SK-N-SH (cell line): Measurements from ENCODE around the gene BCL11A. TPM values are rescaled to one million over a fixed set of nuclear protein-coding genes. Genes with fewer than 3 reads are reported as not detected.

Experiments used
- CTCF ChIA-PET: fragments of 300-600, 350-600 bp; formaldehyde crosslinking; extraction: SDS; loops from one replicate; lab custom pipeline; 2021; lab: Yijun Ruan, JAX
- POLR2A ChIA-PET: fragments of 350-600 bp; sonication (Branson Sonifier 250); formaldehyde crosslinking; extraction: SDS; loops from one replicate; lab custom pipeline; 2020; ENCODE audit warnings: antibody characterized with exemption, inconsistent platforms; lab: Yijun Ruan, JAX
- DNase-seq: peaks from one replicate; pipeline ENCODE4 v3.0.0; 2012
- H2AFZ ChIP-seq: fragments of 200-600 bp; sonication (generic); 2 replicates; pipeline ENCODE4 v1.8.1; 2016; ENCODE audit warnings: antibody characterized with exemption, mild to moderate bottlenecking, low read depth
- H3F3A ChIP-seq: fragments of 200-600 bp; sonication (generic); replicated peaks from 2 replicates; pipeline ENCODE3; 2016; ENCODE audit warnings: antibody characterized with exemption, mild to moderate bottlenecking; ENCODE audit not compliant: insufficient read depth
- H3K27ac ChIP-seq, 2 experiments: fragments of 200-500 bp in 1 of 2; fragments of 200-600 bp in 1 of 2; sonication (Bioruptor generic) in 1 of 2; sonication (generic), shearing (Covaris generic) in 1 of 2; 2 replicates each; pipeline versions ENCODE4 v1.5.1 to v1.6.1; 2014 to 2016; ENCODE audit warnings: low read depth in 2 of 2, inconsistent platforms in 1 of 2, low read length in 1 of 2, mild to moderate bottlenecking in 1 of 2, mixed read lengths in 1 of 2
- H3K27me3 ChIP-seq: fragments of 200-600 bp; sonication (generic), shearing (Covaris generic); 2 replicates; pipeline ENCODE4 v1.6.1; 2016; ENCODE audit warnings: mixed run types; ENCODE audit not compliant: insufficient read depth
- H3K36me3 ChIP-seq, 2 experiments: fragments of 200-500 bp in 1 of 2; fragments of 200-600 bp in 1 of 2; sonication (Bioruptor generic) in 1 of 2; sonication (generic) in 1 of 2; replicated peaks in 1 of 2; 2 replicates each; pipeline versions ENCODE3 to v1.5.1; 2014 to 2016; ENCODE audit warnings: low read length in 1 of 2, mild to moderate bottlenecking in 1 of 2; ENCODE audit not compliant: insufficient read depth in 2 of 2, control insufficient read depth in 1 of 2
- H3K4me1 ChIP-seq, 2 experiments: fragments of 200-500 bp in 1 of 2; fragments of 200-600 bp in 1 of 2; sonication (Bioruptor generic) in 1 of 2; sonication (generic), shearing (Covaris generic) in 1 of 2; 2 replicates each; pipeline versions ENCODE4 v1.5.1 to v1.6.1; 2014 to 2016; ENCODE audit warnings: low read depth in 1 of 2, low read length in 1 of 2, mixed run types in 1 of 2; ENCODE audit not compliant: insufficient read depth in 2 of 2, control insufficient read depth in 1 of 2
- H3K4me2 ChIP-seq: fragments of 200-600 bp; sonication (generic), shearing (Covaris generic); 2 replicates; pipeline ENCODE4 v1.6.1; 2017; ENCODE audit warnings: mixed run types
- H3K4me3 ChIP-seq, 2 experiments: fragments of 200-500 bp in 1 of 2; fragments of 200-600 bp in 1 of 2; sonication (Bioruptor generic) in 1 of 2; sonication (generic), shearing (Covaris generic) in 1 of 2; 2 replicates each; pipeline versions ENCODE4 v1.5.1 to v1.8.1; 2014 to 2016; ENCODE audit warnings: low read depth in 2 of 2, inconsistent platforms in 1 of 2, low read length in 1 of 2, mild to moderate bottlenecking in 1 of 2, mixed read lengths in 1 of 2, moderate library complexity in 1 of 2
- H3K79me2 ChIP-seq: fragments of 200-600 bp; sonication (generic); 2 replicates; pipeline ENCODE4 v1.8.1; 2017; ENCODE audit warnings: mild to moderate bottlenecking; ENCODE audit not compliant: insufficient read depth
- H3K9ac ChIP-seq: fragments of 200-600 bp; sonication (generic); 2 replicates; pipeline ENCODE4 v1.6.1; 2017; ENCODE audit warnings: mixed run types
- H3K9me2 ChIP-seq: fragments of 200-600 bp; sonication (generic); 2 replicates; pipeline ENCODE4 v1.6.1; 2017; ENCODE audit warnings: mixed run types
- H3K9me3 ChIP-seq: fragments of 200-600 bp; sonication (generic); 2 replicates; pipeline ENCODE4 v1.6.1; 2017; ENCODE audit warnings: mixed run types, mild to moderate bottlenecking, moderate library complexity
- H4K20me1 ChIP-seq: fragments of 200-600 bp; sonication (generic); 2 replicates; pipeline ENCODE4 v1.6.1; 2017; ENCODE audit warnings: mild to moderate bottlenecking, mixed run types; ENCODE audit not compliant: insufficient read depth
- CHD2 ChIP-seq: fragments of 150-350 bp; IDR thresholded peaks from 2 replicates; pipeline ENCODE4 v1.6.1; 2018; ENCODE audit warnings: low read length; ENCODE audit not compliant: partially characterized antibody
- ELF1 ChIP-seq: IDR thresholded peaks from 2 replicates; pipeline ENCODE4 v1.4.0; 2012
- EZH2phosphoT487 ChIP-seq: fragments of 200-600 bp; sonication (generic); IDR thresholded peaks from 2 replicates; pipeline ENCODE4 v1.6.1; 2017; ENCODE audit warnings: low read depth, mixed run types, mild to moderate bottlenecking, antibody characterized with exemption, moderate library complexity, borderline replicate concordance
- FOXJ3 ChIP-seq: sonication (generic); formaldehyde crosslinking; IDR thresholded peaks from 2 replicates; pipeline ENCODE4 v1.5.1; 2020; ENCODE audit warnings: mild to moderate bottlenecking, missing genetic modification reagents
- GABPA ChIP-seq: IDR thresholded peaks from 2 replicates; pipeline ENCODE4 v1.4.0; 2012; ENCODE audit warnings: low read depth, mild to moderate bottlenecking
- MEF2A ChIP-seq: IDR thresholded peaks from 2 replicates; pipeline ENCODE4 v1.4.0; 2012; ENCODE audit warnings: low read depth, borderline replicate concordance
- RFX5 ChIP-seq: IDR thresholded peaks from 2 replicates; pipeline ENCODE4 v1.6.1; 2012; ENCODE audit warnings: mild to moderate bottlenecking, improper control_type of control experiment, low read length
- RXRA ChIP-seq: IDR thresholded peaks from 2 replicates; pipeline ENCODE4 v1.4.0; 2012; ENCODE audit warnings: low read depth, mild to moderate bottlenecking, borderline replicate concordance
- SIN3A ChIP-seq: IDR thresholded peaks from 2 replicates; pipeline ENCODE4 v1.6.1; 2012; ENCODE audit warnings: low read depth, mild to moderate bottlenecking, low read length, moderate library complexity, borderline replicate concordance
- TAF1 ChIP-seq: IDR thresholded peaks from 2 replicates; pipeline ENCODE4 v1.6.1; 2012; ENCODE audit warnings: low read depth, mild to moderate bottlenecking, low read length, moderate library complexity, borderline replicate concordance
- WGBS: methylation state at CpG from one replicate; pipeline ENCODE4 v1.1.6; 2017; ENCODE audit warnings: low lambda C conversion rate; 5-methylcytosine and 5-hydroxymethylcytosine counted together
- polyA plus RNA-seq, 3 experiments: library from polyadenylated mRNA; depleted of rRNA; stranded (reverse); fragments of >200 nt; gene quantifications; 2 replicates each; pipeline ENCODE4 v1.2.3, GENCODE V29; 2012
- TF ChIP-seq, protein P1 (sequence below): IDR thresholded peaks from 2 replicates; pipeline ENCODE4 v1.6.1; 2012; ENCODE audit warnings: mild to moderate bottlenecking, low read depth, low read length, moderate library complexity
- TF ChIP-seq, protein P2 (sequence below): fragments of 200-600 bp; sonication (generic); IDR thresholded peaks from 2 replicates; pipeline ENCODE4 v1.6.1; 2017; ENCODE audit warnings: antibody characterized with exemption, mild to moderate bottlenecking, moderate library complexity
- TF ChIP-seq, protein P3 (sequence below): IDR thresholded peaks from 2 replicates; pipeline ENCODE4 v1.4.0; 2012; ENCODE audit warnings: low read depth, borderline replicate concordance
- TF ChIP-seq, protein P4 (sequence below): IDR thresholded peaks from 2 replicates; pipeline ENCODE4 v1.4.0; 2012; ENCODE audit warnings: low read depth

Gene BCL11A
- polyA plus RNA-seq, 1 of the 3 experiments (the other 2 are of a cell fraction) = 1.9 TPM

DNA sequence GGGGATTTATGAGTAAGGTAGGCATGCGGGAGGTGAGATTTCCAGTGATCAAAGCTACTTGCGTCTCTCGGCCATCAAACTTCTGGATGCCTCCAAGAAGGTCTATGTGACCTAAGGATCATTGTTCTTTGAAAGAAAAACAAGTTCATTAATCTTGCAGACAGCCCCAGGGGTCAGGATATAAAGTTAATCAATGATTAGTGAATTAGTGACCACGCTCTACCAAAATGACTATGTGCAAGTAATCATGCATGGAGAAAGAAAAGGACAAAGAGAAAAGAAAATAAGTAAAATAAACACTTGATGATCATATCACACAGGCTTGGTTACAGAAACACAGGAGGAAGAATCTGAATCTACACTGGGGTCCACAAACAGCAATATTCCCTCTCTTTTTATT is 42.5 kb upstream of the BCL11A start:
- Histone ChIP-seq H3F3A (no peaks in the 10 kb centered on the region), H3K9ac (no peak overlapping the region), H3K4me2 (no peak overlapping the region), H3K9me2 (no peaks in the 10 kb centered on the region), H3K4me1 (no peaks in the 10 kb centered on the region), H3K9me3 (no peaks in the 10 kb centered on the region), H2AFZ (no peak overlapping the region), H3K4me3 (no peak overlapping the region), H4K20me1 (no peaks in the 10 kb centered on the region), H3K36me3 (no peaks in the 10 kb centered on the region), H3K79me2 (no peaks in the 10 kb centered on the region)
- ChIA-PET POLR2A (no interaction called here), CTCF (interaction anchor here (0.8 to 2.3 kb wide), 3 partner anchors 14 to 71 kb away, joined by 3 to 11 read pairs (median 3); no protein-coding TSS in a partner anchor)
- no peak for DNase-seq
- TF ChIP-seq ELF1 (no peak), CHD2 (no peak), EZH2phosphoT487 (no peak), TAF1 (no peak), RFX5 (no peak), SIN3A (no peak), MEF2A (no peak), GABPA (no peak), FOXJ3 (CRISPR knock-in tag) (no peak), RXRA (no peak)
- TF ChIP-seq, protein P1, sequence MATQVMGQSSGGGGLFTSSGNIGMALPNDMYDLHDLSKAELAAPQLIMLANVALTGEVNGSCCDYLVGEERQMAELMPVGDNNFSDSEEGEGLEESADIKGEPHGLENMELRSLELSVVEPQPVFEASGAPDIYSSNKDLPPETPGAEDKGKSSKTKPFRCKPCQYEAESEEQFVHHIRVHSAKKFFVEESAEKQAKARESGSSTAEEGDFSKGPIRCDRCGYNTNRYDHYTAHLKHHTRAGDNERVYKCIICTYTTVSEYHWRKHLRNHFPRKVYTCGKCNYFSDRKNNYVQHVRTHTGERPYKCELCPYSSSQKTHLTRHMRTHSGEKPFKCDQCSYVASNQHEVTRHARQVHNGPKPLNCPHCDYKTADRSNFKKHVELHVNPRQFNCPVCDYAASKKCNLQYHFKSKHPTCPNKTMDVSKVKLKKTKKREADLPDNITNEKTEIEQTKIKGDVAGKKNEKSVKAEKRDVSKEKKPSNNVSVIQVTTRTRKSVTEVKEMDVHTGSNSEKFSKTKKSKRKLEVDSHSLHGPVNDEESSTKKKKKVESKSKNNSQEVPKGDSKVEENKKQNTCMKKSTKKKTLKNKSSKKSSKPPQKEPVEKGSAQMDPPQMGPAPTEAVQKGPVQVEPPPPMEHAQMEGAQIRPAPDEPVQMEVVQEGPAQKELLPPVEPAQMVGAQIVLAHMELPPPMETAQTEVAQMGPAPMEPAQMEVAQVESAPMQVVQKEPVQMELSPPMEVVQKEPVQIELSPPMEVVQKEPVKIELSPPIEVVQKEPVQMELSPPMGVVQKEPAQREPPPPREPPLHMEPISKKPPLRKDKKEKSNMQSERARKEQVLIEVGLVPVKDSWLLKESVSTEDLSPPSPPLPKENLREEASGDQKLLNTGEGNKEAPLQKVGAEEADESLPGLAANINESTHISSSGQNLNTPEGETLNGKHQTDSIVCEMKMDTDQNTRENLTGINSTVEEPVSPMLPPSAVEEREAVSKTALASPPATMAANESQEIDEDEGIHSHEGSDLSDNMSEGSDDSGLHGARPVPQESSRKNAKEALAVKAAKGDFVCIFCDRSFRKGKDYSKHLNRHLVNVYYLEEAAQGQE = no peak
- TF ChIP-seq, protein P2, sequence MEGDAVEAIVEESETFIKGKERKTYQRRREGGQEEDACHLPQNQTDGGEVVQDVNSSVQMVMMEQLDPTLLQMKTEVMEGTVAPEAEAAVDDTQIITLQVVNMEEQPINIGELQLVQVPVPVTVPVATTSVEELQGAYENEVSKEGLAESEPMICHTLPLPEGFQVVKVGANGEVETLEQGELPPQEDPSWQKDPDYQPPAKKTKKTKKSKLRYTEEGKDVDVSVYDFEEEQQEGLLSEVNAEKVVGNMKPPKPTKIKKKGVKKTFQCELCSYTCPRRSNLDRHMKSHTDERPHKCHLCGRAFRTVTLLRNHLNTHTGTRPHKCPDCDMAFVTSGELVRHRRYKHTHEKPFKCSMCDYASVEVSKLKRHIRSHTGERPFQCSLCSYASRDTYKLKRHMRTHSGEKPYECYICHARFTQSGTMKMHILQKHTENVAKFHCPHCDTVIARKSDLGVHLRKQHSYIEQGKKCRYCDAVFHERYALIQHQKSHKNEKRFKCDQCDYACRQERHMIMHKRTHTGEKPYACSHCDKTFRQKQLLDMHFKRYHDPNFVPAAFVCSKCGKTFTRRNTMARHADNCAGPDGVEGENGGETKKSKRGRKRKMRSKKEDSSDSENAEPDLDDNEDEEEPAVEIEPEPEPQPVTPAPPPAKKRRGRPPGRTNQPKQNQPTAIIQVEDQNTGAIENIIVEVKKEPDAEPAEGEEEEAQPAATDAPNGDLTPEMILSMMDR = no peak
- TF ChIP-seq, protein P3, sequence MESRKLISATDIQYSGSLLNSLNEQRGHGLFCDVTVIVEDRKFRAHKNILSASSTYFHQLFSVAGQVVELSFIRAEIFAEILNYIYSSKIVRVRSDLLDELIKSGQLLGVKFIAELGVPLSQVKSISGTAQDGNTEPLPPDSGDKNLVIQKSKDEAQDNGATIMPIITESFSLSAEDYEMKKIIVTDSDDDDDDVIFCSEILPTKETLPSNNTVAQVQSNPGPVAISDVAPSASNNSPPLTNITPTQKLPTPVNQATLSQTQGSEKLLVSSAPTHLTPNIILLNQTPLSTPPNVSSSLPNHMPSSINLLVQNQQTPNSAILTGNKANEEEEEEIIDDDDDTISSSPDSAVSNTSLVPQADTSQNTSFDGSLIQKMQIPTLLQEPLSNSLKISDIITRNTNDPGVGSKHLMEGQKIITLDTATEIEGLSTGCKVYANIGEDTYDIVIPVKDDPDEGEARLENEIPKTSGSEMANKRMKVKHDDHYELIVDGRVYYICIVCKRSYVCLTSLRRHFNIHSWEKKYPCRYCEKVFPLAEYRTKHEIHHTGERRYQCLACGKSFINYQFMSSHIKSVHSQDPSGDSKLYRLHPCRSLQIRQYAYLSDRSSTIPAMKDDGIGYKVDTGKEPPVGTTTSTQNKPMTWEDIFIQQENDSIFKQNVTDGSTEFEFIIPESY = no peak
- TF ChIP-seq, protein P4, sequence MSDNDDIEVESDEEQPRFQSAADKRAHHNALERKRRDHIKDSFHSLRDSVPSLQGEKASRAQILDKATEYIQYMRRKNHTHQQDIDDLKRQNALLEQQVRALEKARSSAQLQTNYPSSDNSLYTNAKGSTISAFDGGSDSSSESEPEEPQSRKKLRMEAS = no peak
- TF ChIP-seq, all 33 proteins: peak for 0
- 35% methylated on average over 4 of the region's 4 CpGs for WGBS
- H3K27ac ChIP-seq = no peak overlapping the region
- H3K27me3 ChIP-seq = no peaks in the 10 kb centered on the region
